Kidney (tissue), 14 donors: Measurements from ENCODE around the gene DAB1. TPM values are rescaled to one million over a fixed set of nuclear protein-coding genes. Genes with fewer than 3 reads are reported as not detected.

Experiments
- DNase-seq, 5 donors: peaks; one replicate each; pipeline ENCODE4 v3.0.0-alpha.2; 2013 to 2020
- FAIRE-seq: peaks from 2 replicates; lab custom pipeline; 2012; peaks lifted over from hg19 to GRCh38; lab: Jason Lieb, UNC
- H3K27ac ChIP-seq, 2 donors: one replicate each; pipeline ENCODE4 v1.7.0; 2013; ENCODE audit warnings: low read depth in 2 of 2, low read length in 2 of 2, inconsistent platforms in 1 of 2
- H3K27me3 ChIP-seq: one replicate; pipeline ENCODE4 v1.7.1; 2013; ENCODE audit warnings: low read length, inconsistent platforms; ENCODE audit not compliant: control insufficient read depth, insufficient read depth
- H3K36me3 ChIP-seq, 3 donors: one replicate each; pipeline versions ENCODE4 v1.7.0 to v1.7.1; 2013; ENCODE audit warnings: low read length in 3 of 3, control low read depth in 1 of 3, inconsistent platforms in 1 of 3; ENCODE audit not compliant: insufficient read depth in 3 of 3, control insufficient read depth in 2 of 3
- H3K4me1 ChIP-seq, 3 donors: one replicate each; pipeline versions ENCODE4 v1.7.0 to v1.7.1; 2013; ENCODE audit warnings: low read length in 3 of 3, inconsistent platforms in 1 of 3, low read depth in 1 of 3; ENCODE audit not compliant: control insufficient read depth in 2 of 3, insufficient read depth in 2 of 3
- H3K4me3 ChIP-seq, 3 donors: one replicate each; pipeline versions ENCODE4 v1.7.0 to v1.8.1; 2013; ENCODE audit warnings: low read length in 3 of 3, control low read depth in 1 of 3, inconsistent platforms in 1 of 3
- H3K9ac ChIP-seq, 3 donors: one replicate each; pipeline versions ENCODE4 v1.7.0 to v1.7.1; 2013; ENCODE audit warnings: low read length in 3 of 3, control low read depth in 1 of 3, inconsistent platforms in 1 of 3
- H3K9me3 ChIP-seq, 3 donors: one replicate each; pipeline versions ENCODE4 v1.7.0 to v1.7.1; 2013; ENCODE audit warnings: low read length in 3 of 3, control low read depth in 1 of 3, inconsistent platforms in 1 of 3; ENCODE audit not compliant: control insufficient read depth in 2 of 3, insufficient read depth in 1 of 3
- CTCF ChIP-seq: IDR thresholded peaks from 3 replicates; pipeline ENCODE4 v1.5.1; 2012; ENCODE audit warnings: mild to moderate bottlenecking, moderate library complexity, borderline replicate concordance; ENCODE audit not compliant: insufficient read depth; ENCODE audit errors: extremely low read depth
- intact Hi-C: fragments of 100-400 bp; cut with DNase I; formaldehyde crosslinking; loops from one replicate; pipeline ENCODE4 v1.11.1; 2022
- polyA plus RNA-seq: library from polyadenylated mRNA; stranded (reverse); fragments of 350-450 nt; fragmentation: Illumina TruSeq; extraction: RNeasy Lipid Tissue Mini Kit (QIAGEN cat#74804); gene quantifications from one replicate; pipeline ENCODE4 v1.2.3, GENCODE V29; 2014; ENCODE audit warnings: low read depth, low replicate concordance; ENCODE audit not compliant: insufficient read depth
- total RNA-seq: library from RNA; stranded (reverse); fragmentation: NEBNext Ultra II Directional; extraction: Animal tissue kit (Norgen Biotek cat#: 25700); gene quantifications from one replicate; pipeline ENCODE4 v1.2.1, GENCODE V29; 2021
- donor health status: control.
- donor health status: control.
- donor health status: control.
- donor health status: control.
- donor health status: control.
- donor health status: DM: yes; HTN: yes; CAD: no.
- donor health status: Normal renal cell carcinoma (clear cell type).

DAB1 gene
- total and polyA plus RNA-seq, 2 donors from 2014 or later, result 2.3 TPM; not detected in 1

GRCh38 chr1:57198912-57199311 lies 224.9 kb downstream of the DAB1 start:
- no peak overlapping the region for H3K4me3 ChIP-seq
- no peak for FAIRE-seq
- intact Hi-C loops, result no loop called here

DNA sequence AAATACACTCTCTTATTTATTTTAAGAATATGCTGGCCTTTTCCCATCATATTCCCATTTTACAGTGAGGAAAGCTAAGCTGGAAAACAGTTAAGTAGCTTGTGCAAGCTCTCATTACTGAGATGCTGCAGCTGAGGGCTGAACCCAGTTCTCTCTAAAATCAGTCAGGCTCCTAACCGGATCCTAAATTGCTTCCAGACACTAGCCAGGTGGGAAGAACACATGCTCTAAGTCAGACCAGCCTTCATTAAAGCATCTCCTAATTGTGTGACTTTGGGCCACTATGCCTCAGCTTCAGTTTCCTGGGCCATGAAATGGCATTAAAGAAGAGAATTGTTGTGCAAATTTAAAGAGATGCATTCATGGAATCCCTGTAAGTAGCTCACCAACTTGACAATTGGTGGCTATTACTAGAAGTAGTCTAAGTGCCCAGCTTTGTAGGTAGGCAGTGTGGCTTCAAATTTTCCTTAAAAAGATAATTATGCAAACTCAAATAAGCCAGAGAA lies 228.4 kb downstream of the DAB1 start:
- H3K27ac ChIP-seq, result no peak overlapping the region
- DNase-seq (no peak), FAIRE-seq (no peak)
- H3K4me1 ChIP-seq, result no peaks in the 10 kb centered on the region
- H3K4me3 ChIP-seq, result no peak overlapping the region
- H3K36me3 ChIP-seq, result no peaks in the 10 kb centered on the region
- H3K9me3 ChIP-seq, result no peaks in the 10 kb centered on the region
- H3K27me3 ChIP-seq, result no peaks in the 10 kb centered on the region
- no peak overlapping the region for H3K9ac ChIP-seq
- TF ChIP-seq CTCF, result no peak
- intact Hi-C loops, result no loop called here

More at GRCh38 chr1:57198912-57199311, 224.9 kb downstream of the DAB1 start:
- no peak overlapping the region for H3K9ac ChIP-seq
- no peak overlapping the region for H3K27ac ChIP-seq
- H3K36me3 ChIP-seq, result no peaks in the 10 kb centered on the region
- H3K27me3 ChIP-seq, result no peaks in the 10 kb centered on the region
- no peak for TF ChIP-seq CTCF
- no peaks in the 10 kb centered on the region for H3K9me3 ChIP-seq
- DNase-seq, result no peak
- no peaks in the 10 kb centered on the region for H3K4me1 ChIP-seq

- H3K9me3 ChIP-seq, result no peaks in the 10 kb centered on the region
- DNase-seq (peak in 2 of 5 donors; percentile 43 to 56), FAIRE-seq (no peak)
- H3K27ac ChIP-seq, result no peak overlapping the region
- no peak overlapping the region for H3K9ac ChIP-seq
- H3K4me3 ChIP-seq, result no peak overlapping the region
- H3K27me3 ChIP-seq, result no peaks in the 10 kb centered on the region
- no peaks in the 10 kb centered on the region for H3K4me1 ChIP-seq
- intact Hi-C loops, result no loop called here
- no peak for TF ChIP-seq CTCF
- no peaks in the 10 kb centered on the region for H3K36me3 ChIP-seq
Measured at GRCh38 chr1:57192222-57192621, 231.6 kb downstream of the DAB1 start.

GRCh38 chr1:57190898-57191297 lies 233.0 kb downstream of the DAB1 start:
- TF ChIP-seq CTCF, result no peak
- Histone ChIP-seq H3K9ac (no peak overlapping the region), H3K4me1 (no peaks in the 10 kb centered on the region), H3K36me3 (no peaks in the 10 kb centered on the region), H3K27me3 (no peaks in the 10 kb centered on the region), H3K4me3 (no peak overlapping the region), H3K27ac (no peak overlapping the region), H3K9me3 (no peaks in the 10 kb centered on the region)
- FAIRE-seq (no peak), DNase-seq (no peak)
- intact Hi-C loops, result no loop called here
